ENCODE measurements around the gene CDC23. TPM values are rescaled to one million over a fixed set of nuclear protein-coding genes. Genes with fewer than 3 reads are reported as not detected.

Gene CDC23
- total and polyA plus RNA-seq, 10 of the 15 experiments (the other 5 are each of a cell fraction or from before 2014, with no cell fraction given), result 37.1 to 66.1 (median 48.6) TPM

DNA sequence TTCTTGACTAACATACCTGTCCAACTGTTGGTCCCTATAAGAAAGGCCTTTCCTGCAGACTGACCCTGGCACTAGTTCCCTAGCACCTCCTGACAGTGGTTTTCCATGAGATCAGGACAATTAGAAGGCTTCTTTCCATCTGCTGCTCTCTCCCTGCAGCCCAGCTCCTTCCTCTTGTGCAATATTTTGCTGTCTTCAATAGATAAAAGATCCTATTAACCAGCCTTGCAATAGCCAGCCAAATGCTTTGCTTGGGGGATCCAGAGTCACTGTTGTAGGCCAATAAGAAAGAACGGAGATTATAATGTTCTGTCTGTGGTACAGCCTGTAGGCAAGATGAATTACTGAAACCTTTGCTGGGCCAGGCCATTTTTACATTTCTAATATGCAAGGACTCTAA is 55.5 kb downstream of the CDC23 start:
- ChIA-PET SMC1A (ENCODE audit: uncharacterized antibody, unreplicated experiment) (no interaction called here), RAD21 (ENCODE audit: unreplicated experiment) (no interaction called here), POLR2A (no interaction called here), CTCF (interaction anchor here (1.2 kb wide), 1 partner anchor 10 kb away, joined by 3 read pairs; no protein-coding TSS in a partner anchor)
- Histone ChIP-seq H4K20me1 (ENCODE audit: control insufficient read depth, insufficient read depth) (no peaks in the 10 kb centered on the region), H3K4me1 (ENCODE audit: control insufficient read depth, insufficient read depth, low read length) (no peaks in the 10 kb centered on the region), H3K4me3 (no peak overlapping the region), H2AFZ (ENCODE audit: control insufficient read depth, low read depth, low read length) (no peak overlapping the region), H3K4me2 (ENCODE audit: control insufficient read depth, insufficient read depth) (no peak overlapping the region), H3K79me2 (ENCODE audit: control insufficient read depth, insufficient read depth, low read length) (no peaks in the 10 kb centered on the region), H3K36me3 (ENCODE audit: control insufficient read depth in 2 of 2, insufficient read depth in 2 of 2, low read length in 1 of 2) (peaks cover 10 to 29% of the 10 kb centered on the region in 2 experiments), H3K9me3 (replicated peaks; ENCODE audit: control insufficient read depth, insufficient read depth, low read length) (no peaks in the 10 kb centered on the region), H3K27ac (ENCODE audit: control insufficient read depth, insufficient read depth) (no peak overlapping the region), H3K27me3 (replicated peaks in 1 of 2; ENCODE audit: control insufficient read depth in 2 of 2, insufficient read depth in 2 of 2, low read length in 1 of 2) (no peaks in the 10 kb centered on the region), H3K9ac (ENCODE audit: control insufficient read depth, insufficient read depth, low read length) (no peak overlapping the region)
- no TSS peak for BruUV-seq (replicated peaks)
- FAIRE-seq (no peak), DNase-seq (ENCODE audit: low read depth, low spot score) (no peak), ATAC-seq (no peak)
- in situ Hi-C loops (cut with MboI), result no loop called here
- TF ChIP-seq SREBF2 (IDR thresholded peaks at IDR 0.05; ENCODE audit: low read length) (no peak), FOXK2 (IDR thresholded peaks at IDR 0.05) (no peak), SPI1 (IDR thresholded peaks at IDR 0.05; ENCODE audit: borderline replicate concordance, insufficient read depth, low read depth, low read length) (no peak), CBFB (IDR thresholded peaks at IDR 0.05; ENCODE audit: low read depth) (no peak), POLR2AphosphoS5 (IDR thresholded peaks at IDR 0.05; ENCODE audit: low read length) (no peak), NFYB (IDR thresholded peaks at IDR 0.05; ENCODE audit: insufficient read depth, low read depth, low read length) (no peak), PML (IDR thresholded peaks at IDR 0.05; ENCODE audit: low read length) (no peak), PAX8 (IDR thresholded peaks at IDR 0.05) (no peak)
- TF ChIP-seq, protein P1, sequence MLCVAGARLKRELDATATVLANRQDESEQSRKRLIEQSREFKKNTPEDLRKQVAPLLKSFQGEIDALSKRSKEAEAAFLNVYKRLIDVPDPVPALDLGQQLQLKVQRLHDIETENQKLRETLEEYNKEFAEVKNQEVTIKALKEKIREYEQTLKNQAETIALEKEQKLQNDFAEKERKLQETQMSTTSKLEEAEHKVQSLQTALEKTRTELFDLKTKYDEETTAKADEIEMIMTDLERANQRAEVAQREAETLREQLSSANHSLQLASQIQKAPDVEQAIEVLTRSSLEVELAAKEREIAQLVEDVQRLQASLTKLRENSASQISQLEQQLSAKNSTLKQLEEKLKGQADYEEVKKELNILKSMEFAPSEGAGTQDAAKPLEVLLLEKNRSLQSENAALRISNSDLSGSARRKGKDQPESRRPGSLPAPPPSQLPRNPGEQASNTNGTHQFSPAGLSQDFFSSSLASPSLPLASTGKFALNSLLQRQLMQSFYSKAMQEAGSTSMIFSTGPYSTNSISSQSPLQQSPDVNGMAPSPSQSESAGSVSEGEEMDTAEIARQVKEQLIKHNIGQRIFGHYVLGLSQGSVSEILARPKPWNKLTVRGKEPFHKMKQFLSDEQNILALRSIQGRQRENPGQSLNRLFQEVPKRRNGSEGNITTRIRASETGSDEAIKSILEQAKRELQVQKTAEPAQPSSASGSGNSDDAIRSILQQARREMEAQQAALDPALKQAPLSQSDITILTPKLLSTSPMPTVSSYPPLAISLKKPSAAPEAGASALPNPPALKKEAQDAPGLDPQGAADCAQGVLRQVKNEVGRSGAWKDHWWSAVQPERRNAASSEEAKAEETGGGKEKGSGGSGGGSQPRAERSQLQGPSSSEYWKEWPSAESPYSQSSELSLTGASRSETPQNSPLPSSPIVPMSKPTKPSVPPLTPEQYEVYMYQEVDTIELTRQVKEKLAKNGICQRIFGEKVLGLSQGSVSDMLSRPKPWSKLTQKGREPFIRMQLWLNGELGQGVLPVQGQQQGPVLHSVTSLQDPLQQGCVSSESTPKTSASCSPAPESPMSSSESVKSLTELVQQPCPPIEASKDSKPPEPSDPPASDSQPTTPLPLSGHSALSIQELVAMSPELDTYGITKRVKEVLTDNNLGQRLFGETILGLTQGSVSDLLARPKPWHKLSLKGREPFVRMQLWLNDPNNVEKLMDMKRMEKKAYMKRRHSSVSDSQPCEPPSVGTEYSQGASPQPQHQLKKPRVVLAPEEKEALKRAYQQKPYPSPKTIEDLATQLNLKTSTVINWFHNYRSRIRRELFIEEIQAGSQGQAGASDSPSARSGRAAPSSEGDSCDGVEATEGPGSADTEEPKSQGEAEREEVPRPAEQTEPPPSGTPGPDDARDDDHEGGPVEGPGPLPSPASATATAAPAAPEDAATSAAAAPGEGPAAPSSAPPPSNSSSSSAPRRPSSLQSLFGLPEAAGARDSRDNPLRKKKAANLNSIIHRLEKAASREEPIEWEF (IDR thresholded peaks at IDR 0.05; ENCODE audit: insufficient replicate concordance, low read depth, low read length), result no peak
- TF ChIP-seq, protein P2, sequence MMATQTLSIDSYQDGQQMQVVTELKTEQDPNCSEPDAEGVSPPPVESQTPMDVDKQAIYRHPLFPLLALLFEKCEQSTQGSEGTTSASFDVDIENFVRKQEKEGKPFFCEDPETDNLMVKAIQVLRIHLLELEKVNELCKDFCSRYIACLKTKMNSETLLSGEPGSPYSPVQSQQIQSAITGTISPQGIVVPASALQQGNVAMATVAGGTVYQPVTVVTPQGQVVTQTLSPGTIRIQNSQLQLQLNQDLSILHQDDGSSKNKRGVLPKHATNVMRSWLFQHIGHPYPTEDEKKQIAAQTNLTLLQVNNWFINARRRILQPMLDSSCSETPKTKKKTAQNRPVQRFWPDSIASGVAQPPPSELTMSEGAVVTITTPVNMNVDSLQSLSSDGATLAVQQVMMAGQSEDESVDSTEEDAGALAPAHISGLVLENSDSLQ (IDR thresholded peaks at IDR 0.05), result no peak
- TF ChIP-seq, protein P3, sequence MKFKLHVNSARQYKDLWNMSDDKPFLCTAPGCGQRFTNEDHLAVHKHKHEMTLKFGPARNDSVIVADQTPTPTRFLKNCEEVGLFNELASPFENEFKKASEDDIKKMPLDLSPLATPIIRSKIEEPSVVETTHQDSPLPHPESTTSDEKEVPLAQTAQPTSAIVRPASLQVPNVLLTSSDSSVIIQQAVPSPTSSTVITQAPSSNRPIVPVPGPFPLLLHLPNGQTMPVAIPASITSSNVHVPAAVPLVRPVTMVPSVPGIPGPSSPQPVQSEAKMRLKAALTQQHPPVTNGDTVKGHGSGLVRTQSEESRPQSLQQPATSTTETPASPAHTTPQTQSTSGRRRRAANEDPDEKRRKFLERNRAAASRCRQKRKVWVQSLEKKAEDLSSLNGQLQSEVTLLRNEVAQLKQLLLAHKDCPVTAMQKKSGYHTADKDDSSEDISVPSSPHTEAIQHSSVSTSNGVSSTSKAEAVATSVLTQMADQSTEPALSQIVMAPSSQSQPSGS (IDR thresholded peaks at IDR 0.05; ENCODE audit: low read length), result no peak
- TF ChIP-seq, protein P4, sequence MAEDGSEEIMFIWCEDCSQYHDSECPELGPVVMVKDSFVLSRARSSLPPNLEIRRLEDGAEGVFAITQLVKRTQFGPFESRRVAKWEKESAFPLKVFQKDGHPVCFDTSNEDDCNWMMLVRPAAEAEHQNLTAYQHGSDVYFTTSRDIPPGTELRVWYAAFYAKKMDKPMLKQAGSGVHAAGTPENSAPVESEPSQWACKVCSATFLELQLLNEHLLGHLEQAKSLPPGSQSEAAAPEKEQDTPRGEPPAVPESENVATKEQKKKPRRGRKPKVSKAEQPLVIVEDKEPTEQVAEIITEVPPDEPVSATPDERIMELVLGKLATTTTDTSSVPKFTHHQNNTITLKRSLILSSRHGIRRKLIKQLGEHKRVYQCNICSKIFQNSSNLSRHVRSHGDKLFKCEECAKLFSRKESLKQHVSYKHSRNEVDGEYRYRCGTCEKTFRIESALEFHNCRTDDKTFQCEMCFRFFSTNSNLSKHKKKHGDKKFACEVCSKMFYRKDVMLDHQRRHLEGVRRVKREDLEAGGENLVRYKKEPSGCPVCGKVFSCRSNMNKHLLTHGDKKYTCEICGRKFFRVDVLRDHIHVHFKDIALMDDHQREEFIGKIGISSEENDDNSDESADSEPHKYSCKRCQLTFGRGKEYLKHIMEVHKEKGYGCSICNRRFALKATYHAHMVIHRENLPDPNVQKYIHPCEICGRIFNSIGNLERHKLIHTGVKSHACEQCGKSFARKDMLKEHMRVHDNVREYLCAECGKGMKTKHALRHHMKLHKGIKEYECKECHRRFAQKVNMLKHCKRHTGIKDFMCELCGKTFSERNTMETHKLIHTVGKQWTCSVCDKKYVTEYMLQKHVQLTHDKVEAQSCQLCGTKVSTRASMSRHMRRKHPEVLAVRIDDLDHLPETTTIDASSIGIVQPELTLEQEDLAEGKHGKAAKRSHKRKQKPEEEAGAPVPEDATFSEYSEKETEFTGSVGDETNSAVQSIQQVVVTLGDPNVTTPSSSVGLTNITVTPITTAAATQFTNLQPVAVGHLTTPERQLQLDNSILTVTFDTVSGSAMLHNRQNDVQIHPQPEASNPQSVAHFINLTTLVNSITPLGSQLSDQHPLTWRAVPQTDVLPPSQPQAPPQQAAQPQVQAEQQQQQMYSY (CRISPR knock-in tag; IDR thresholded peaks at IDR 0.05), result no peak
- TF ChIP-seq, protein P5, sequence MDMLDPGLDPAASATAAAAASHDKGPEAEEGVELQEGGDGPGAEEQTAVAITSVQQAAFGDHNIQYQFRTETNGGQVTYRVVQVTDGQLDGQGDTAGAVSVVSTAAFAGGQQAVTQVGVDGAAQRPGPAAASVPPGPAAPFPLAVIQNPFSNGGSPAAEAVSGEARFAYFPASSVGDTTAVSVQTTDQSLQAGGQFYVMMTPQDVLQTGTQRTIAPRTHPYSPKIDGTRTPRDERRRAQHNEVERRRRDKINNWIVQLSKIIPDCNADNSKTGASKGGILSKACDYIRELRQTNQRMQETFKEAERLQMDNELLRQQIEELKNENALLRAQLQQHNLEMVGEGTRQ (IDR thresholded peaks at IDR 0.05; ENCODE audit: borderline replicate concordance, low read depth, low read length), result no peak
- 100% methylated on average over 1 of the region's 1 CpG for WGBS (ENCODE audit: insufficient coverage, insufficient replicate concordance, low lambda C conversion rate, missing lambda C conversion rate)
- intact Hi-C loops (cut with micrococcal nuclease; ENCODE audit: unreplicated experiment), result no loop called here
